ENCODE data around the gene CBR3.

- no peak for TF ChIP-seq POLR2AphosphoS5 (IDR thresholded peaks at IDR 0.05; ENCODE audit: low read depth, low read length)
- TF ChIP-seq ZNF674 (CRISPR knock-in tag; IDR thresholded peaks at IDR 0.05; ENCODE audit: low read depth): no peak
- no peak for TF ChIP-seq TCF7L2 (IDR thresholded peaks at IDR 0.05; ENCODE audit: low read depth, low read length)
Measured at GRCh38 chr21:36141513-36141925, 6.6 kb downstream of the CBR3 start.
